Measurements from ENCODE around the gene FZD4.

DNA sequence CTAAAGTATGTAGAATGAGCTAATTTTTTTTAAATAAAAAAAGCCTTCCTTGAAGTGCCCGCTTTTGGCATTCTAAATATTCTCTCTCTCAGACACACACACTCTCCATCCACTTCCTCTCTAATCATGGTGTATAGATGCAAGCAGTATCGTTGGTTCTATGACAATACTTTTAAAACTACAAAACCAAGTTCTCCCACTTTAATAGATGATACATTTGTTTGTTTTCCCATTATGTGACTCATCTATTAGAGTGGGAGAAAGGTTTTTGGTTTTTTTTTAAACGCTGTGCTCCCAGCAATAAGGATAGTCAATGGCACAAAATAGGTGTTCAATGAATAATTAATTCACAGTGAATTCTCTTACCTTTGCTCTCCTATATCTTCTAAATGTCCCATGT, 44.6 kb downstream of the FZD4 start:
- TF ChIP-seq MYC (IDR thresholded peaks at IDR 0.05; ENCODE audit: low read depth, low read length) (no peak), CTCF (IDR thresholded peaks at IDR 0.05; ENCODE audit: extremely low read depth in 1 of 2, insufficient read depth in 1 of 2, low read depth in 1 of 2, low read length in 2 of 2) (no peak), POLR2AphosphoS5 (IDR thresholded peaks at IDR 0.05; ENCODE audit: insufficient read depth, low read depth, low read length) (no peak)
